ENCODE results near the gene ADGRV1.
"Not testable (repeated sequence)": the region's sequence is repeated elsewhere in the genome, so short reads cannot be mapped to it uniquely, and the experiment has no call there.

ADGRV1 gene

GRCh38 chr5:90601468-90601867 is 42.9 kb downstream of the ADGRV1 start:
- DNase-seq, result no peak

DNA sequence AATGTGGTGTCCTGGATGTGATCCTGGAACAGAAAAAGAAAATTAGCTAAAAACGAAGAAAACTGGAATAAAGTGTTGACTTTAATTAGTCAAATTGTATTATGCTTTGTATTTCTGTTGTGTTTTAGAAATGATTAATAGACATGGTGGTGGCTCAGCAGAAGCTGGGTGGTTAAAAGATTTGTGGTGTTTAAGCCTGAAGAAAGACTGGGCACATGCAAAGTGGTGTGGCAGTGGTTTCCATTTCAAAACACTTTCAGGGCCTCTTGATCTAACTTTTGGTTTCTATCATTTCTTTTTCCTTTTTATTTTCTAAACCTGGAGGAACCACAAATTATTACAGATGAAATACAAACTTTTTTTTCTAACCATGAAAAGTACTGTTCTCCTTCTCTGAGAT is 44.1 kb downstream of the ADGRV1 start:
- no peak for DNase-seq

- peak in 1 of 2 experiments; percentile 37 for DNase-seq
These were observed 47.9 kb downstream of the ADGRV1 start for GRCh38 chr5:90606539-90606938.

DNA sequence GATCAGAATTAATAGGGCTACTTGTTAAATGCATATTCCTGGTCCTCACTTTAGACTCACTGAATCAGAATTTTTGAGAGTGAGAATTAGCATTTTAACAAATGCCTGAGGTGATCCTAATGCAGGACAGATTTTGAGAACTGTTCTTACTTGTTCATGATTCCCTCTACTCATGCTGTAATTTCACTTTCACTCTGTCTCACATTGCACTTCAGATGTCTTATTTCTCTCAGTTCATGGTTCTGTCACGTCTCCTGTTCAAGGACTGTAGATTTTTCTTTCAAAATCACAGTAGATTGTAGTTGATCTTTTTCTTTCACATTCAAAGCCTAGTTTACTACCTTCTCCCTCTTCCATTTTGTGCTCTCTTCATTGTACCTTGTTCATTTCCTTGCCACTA is 54.3 kb downstream of the ADGRV1 start:
- no peak for DNase-seq

DNA sequence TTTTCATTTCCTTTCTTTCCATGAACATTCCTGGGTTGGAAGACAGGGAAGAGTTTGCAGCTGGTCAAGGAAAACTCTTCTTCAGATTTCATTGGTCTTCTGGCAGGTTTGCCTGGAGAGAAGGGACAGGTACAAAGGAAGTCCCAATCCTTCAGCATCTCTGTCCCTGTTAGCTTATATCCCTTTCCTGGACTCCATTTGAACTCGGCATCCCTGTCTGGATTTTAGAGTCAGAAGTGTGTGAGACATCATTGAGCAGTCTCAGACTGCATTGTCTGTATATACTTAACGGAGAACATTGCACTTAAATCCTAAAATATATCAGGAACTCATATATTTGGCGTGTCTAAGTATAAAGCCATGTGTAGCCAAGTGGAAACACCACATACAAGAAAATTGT is 54.9 kb downstream of the ADGRV1 start:
- DNase-seq, result no peak

DNA sequence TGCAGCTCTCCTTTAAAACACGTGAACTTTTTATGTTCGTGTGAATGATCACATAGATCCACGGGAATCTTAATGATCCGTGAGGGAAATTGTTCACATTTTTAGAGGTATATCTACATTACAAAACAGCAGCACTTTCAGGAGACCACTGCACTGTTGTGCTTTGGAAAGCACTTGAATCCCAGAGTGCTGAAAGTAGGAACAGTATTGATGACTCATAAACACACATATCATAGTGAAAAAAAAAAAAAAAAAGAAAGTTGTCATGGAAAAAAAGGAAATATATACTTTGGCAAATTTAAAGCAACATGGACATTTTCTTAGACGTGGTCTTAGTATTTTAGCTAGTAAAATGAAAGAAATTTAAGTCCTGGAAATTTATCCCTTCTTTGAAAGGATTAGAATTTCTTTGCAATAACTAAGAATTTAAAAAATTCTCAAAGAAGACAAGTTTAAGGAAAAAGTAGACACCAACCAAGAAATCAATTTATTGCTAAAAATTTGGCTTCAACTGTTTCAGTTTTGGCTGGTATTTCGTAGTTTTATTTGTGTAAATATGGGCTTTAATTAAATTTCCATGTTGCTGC is 55.4 kb downstream of the ADGRV1 start:
- no peak for DNase-seq

DNA sequence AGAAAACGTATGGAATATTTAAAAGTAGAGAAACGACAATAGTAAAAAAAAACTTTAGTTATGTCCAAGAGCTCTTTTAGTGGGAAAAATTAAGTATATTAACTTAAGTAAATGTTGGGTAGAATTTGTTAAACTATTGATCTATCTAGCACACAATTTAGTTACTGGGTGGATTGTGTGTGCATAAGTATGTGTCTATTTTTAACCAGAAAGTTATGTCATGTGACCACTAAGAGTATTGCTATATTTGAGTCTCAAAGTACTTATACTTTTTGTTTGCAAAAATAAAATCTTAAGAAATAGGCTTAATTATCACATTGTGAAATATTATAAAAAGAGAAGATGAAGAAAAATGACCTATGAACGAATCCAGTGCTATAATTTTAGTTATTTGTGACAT is 56.8 kb downstream of the ADGRV1 start:
- no peak for DNase-seq

GRCh38 chr5:90618071-90618470 is 59.5 kb downstream of the ADGRV1 start:
- no peak for DNase-seq

DNA sequence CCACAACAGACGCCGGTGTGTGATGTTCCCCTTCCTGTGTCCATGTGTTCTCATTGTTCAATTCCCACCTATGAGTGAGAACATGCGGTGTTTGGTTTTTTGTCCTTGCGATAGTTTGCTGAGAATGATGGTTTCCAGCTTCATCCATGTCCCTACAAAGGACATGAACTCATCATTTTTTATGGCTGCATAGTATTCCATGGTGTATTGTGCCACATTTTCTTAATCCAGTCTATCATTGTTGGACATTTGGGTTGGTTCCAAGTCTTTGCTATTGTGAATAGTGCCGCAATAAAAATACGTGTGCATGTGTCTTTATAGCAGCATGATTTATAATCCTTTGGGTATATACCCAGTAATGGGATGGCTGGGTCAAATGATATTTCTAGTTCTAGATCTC is 61.2 kb downstream of the ADGRV1 start:
- DNase-seq, result not testable (repeated sequence)

DNA sequence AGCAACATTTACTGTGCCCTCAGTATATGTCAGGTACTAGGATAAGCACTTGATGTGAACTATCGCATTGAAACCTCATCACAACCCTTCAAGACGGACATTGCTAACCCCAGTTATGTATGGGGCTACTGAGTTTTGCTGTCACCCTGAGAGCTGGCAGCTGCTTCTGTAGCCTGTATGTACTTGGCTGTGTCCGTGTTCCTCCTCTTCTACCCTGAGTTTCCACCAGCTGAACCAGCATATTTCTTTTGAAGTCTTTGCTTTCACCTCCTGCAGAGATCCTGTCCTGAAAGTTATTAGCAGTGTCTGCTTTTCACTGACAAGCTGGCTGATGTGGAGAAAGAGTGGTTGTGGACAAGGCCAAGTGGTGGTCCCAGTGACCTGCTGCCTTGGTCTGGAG is 63.3 kb downstream of the ADGRV1 start:
- no peak for DNase-seq

- no peak for DNase-seq
These were observed 67.9 kb downstream of the ADGRV1 start for GRCh38 chr5:90626493-90626892.

- DNase-seq, result no peak
These were observed 69.9 kb downstream of the ADGRV1 start for GRCh38 chr5:90628492-90628891.

GRCh38 chr5:90632791-90633190 is 74.2 kb downstream of the ADGRV1 start:
- peak in 1 of 2 experiments; percentile 2 for DNase-seq

GRCh38 chr5:90636948-90637347 is 78.4 kb downstream of the ADGRV1 start:
- DNase-seq, result no peak

DNA sequence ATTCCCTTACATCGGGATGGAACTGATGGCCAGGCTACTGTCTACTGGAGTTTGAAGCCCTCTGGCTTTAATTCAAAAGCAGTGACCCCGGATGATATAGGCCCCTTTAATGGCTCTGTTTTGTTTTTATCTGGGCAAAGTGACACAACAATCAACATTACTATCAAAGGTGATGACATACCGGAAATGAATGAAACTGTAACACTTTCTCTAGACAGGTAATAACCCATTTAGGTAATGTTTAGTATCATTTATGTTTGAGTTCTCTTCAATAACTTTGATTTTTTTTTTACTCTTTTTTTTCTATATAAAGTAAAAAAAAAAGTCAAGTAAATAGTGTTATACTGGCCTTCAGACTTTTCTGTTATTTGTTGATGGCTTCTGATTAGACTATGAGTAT is 79.1 kb downstream of the ADGRV1 start:
- no peak for DNase-seq

- DNase-seq, result no peak
These were observed 80.3 kb downstream of the ADGRV1 start for GRCh38 chr5:90638878-90639277.

DNA sequence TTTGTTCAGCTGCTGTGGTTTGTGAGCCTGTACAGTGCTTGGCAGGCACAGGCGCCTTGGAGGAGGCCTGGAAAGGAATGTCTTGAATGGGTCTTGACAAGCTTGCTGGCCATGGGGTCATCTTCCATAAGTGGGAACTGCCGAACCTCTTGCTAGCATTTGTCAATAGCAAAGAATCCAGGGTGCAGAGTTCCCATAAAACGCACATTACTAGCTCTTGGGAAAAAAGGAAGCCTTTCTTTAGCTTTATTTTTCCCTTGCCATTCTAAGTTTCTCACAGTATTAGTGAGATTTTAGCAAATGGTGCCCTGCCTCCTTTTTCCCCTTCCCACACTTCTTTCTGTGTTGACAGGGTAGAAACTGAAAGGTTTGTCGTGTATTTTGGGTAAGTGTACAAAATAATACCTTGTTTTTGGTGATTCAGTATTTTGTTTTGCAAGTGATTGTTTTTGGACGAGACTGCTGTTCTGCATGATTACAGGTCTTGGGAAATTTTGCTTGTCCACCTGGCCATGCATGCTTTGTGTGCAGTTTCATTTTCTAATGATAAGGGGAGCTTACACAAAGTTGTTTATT is 82.0 kb downstream of the ADGRV1 start:
- DNase-seq, result no peak

DNA sequence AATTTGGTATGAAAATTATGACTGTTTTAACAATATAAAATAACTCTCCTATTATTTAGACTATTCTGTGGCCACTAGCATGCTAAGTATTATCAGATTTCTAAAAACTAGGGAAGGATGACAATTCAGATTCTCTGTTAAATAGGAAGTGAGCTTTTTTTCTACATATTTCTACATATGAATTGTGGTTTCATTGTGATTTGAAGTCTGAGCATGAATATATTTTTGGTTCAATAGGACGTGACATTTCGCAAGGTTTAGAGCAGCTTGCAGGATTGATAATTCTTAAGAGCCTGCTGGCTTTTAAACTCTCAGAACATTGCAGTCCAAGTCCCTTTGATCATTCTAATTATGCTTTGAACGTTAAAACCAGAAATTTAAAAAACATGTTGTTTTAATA is 82.9 kb downstream of the ADGRV1 start:
- no peak for DNase-seq

DNA sequence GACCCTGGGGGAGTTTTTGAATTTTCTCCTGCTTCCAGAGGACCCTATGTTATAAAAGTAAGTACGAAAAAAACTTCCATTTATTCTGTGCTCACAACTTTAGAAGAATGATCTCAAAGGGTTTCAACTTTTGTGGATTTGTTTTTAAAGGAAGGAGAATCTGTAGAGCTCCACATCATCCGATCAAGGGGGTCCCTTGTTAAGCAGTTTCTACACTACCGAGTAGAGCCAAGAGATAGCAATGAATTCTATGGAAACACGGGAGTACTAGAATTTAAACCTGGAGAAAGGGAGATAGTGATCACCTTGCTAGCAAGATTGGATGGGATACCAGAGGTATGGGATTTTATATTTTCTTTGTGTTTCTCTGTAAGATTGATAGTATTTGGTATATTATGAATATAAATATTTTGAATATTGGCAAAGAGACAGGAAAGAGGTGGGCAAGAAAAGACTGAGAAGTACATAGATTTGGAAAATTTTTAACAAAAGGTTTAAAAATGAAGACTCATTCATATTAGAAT is 84.2 kb downstream of the ADGRV1 start:
- no peak for DNase-seq

- DNase-seq, result no peak
These were observed 85.5 kb downstream of the ADGRV1 start for GRCh38 chr5:90644132-90644531.

- DNase-seq, result no peak
These were observed 86.5 kb downstream of the ADGRV1 start for GRCh38 chr5:90645024-90645610.

GRCh38 chr5:90650767-90651166 is 92.2 kb downstream of the ADGRV1 start:
- DNase-seq, result no peak

DNA sequence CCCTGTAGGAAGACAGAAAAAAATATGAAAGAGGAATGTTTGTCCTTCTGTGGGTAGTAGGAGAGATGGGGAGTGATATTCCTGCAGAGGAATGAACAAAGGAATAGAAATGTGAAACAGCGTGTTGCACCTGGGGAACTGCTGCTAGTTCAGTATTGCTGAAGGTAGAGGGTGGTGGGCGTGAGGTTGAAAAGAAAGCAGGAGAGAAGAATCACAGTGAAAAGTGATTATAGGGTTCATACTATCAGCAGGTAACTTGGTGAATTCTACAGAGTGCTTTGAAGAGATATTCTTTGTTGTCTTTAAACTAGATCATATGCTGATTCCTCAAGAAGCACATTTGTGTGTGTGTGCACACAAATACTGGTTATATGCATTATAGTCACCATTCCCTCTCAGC is 95.6 kb downstream of the ADGRV1 start:
- DNase-seq, result no peak

DNA sequence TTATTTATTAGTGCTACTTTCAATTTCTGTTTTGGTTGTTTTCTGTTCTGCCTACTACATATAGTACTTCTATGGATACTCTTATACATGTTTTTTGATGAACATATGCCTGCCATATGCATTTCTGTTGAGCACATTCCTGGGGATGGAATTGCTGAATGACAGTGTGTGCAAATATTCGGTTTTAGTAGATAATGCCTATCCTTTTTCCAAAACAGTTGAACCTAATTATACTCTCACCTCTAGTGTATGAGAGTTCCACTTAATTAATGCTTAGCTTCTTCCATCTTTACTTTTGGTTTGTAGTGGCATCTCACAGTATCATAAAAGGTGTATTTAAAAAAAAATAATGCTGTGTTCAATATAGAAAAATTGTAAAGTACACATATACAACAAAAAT is 96.8 kb downstream of the ADGRV1 start:
- DNase-seq, result no peak

- no peak for DNase-seq
These were observed 98.4 kb downstream of the ADGRV1 start for GRCh38 chr5:90657030-90657429.
